Measurements from ENCODE around the gene CHMP4B. TPM values are rescaled to one million over a fixed set of nuclear protein-coding genes. Genes with fewer than 3 reads are reported as not detected.

CHMP4B gene
- polyA plus RNA-seq, 1 of the 3 experiments (the other 2 are of a cell fraction): 123 TPM

DNA sequence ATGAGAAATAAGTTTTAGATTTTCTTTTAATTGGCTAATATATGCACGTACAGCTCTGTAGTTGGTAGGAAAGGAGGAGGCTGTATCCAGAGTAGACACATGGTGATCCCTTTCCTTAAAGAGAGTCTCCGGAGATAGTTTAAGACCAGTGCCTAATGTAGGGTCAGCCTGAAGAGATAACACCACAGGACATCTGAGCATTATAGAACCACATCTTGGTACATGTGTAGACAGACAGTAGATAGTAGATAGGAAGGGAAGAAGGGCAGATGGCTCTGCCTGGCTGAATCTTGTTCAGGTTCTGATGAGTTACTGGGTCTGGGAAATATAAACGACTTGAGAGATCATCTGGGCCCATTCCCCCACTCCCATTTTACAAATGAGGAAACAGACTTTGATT is 18.5 kb downstream of the CHMP4B start:
- CTCF ChIA-PET: interaction anchor here (1.3 to 2.1 kb wide), 4 partner anchors 8 to 33 kb away, joined by 4 to 6 read pairs (median 4); no protein-coding TSS in a partner anchor
- peak overlapping the region in 1 of 2 experiments; percentile 11; a peak in 1 of 4 replicates for H3K27ac ChIP-seq (ENCODE audit: low read depth in 2 of 2, low read length in 1 of 2)
- POLR2A ChIA-PET: no interaction called here
- no peaks in the 10 kb centered on the region for H3K9me3 ChIP-seq
- H3K4me1 ChIP-seq (ENCODE audit: control insufficient read depth in 1 of 2, insufficient read depth in 2 of 2, low read depth in 1 of 2, low read length in 1 of 2): peaks cover 10 to 22% of the 10 kb centered on the region in 2 experiments; a peak in 2 of 4 replicates
- no peaks in the 10 kb centered on the region for H3K9me2 ChIP-seq
- H2AFZ ChIP-seq (ENCODE audit: low read depth): no peak overlapping the region
- no peak for DNase-seq
- no peak overlapping the region for H3K4me3 ChIP-seq (ENCODE audit: low read depth in 2 of 2, low read length in 1 of 2)
- peaks cover 0 to 3% of the 10 kb centered on the region in 2 experiments for H3K36me3 ChIP-seq (replicated peaks in 1 of 2; ENCODE audit: control insufficient read depth in 1 of 2, insufficient read depth in 2 of 2, low read length in 1 of 2)
- H4K20me1 ChIP-seq (ENCODE audit: insufficient read depth): peaks cover 81% of the 10 kb centered on the region
- 77% methylated on average over 3 of the region's 3 CpGs for WGBS (ENCODE audit: low lambda C conversion rate)
- H3F3A ChIP-seq (replicated peaks; ENCODE audit: insufficient read depth): no peaks in the 10 kb centered on the region
- no peak overlapping the region for H3K9ac ChIP-seq
- no peak overlapping the region for H3K4me2 ChIP-seq
- peaks cover 91% of the 10 kb centered on the region for H3K79me2 ChIP-seq (ENCODE audit: insufficient read depth)
- no peak for TF ChIP-seq TCF12 (IDR thresholded peaks at IDR 0.05)
- TF ChIP-seq, protein P1, sequence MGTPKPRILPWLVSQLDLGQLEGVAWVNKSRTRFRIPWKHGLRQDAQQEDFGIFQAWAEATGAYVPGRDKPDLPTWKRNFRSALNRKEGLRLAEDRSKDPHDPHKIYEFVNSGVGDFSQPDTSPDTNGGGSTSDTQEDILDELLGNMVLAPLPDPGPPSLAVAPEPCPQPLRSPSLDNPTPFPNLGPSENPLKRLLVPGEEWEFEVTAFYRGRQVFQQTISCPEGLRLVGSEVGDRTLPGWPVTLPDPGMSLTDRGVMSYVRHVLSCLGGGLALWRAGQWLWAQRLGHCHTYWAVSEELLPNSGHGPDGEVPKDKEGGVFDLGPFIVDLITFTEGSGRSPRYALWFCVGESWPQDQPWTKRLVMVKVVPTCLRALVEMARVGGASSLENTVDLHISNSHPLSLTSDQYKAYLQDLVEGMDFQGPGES (IDR thresholded peaks at IDR 0.05; ENCODE audit: low read depth, low read length): no peak
- TF ChIP-seq MXI1 (IDR thresholded peaks at IDR 0.05; ENCODE audit: low read depth, low read length): no peak
- TF ChIP-seq EP300 (IDR thresholded peaks at IDR 0.05; ENCODE audit: borderline replicate concordance in 1 of 2, low read depth in 1 of 2, low read length in 1 of 2): no peak
- no peak for TF ChIP-seq ELF1 (IDR thresholded peaks at IDR 0.05)
- no peak for TF ChIP-seq RFX5 (IDR thresholded peaks at IDR 0.05; ENCODE audit: low read length)
- TF ChIP-seq RCOR1 (IDR thresholded peaks at IDR 0.05; ENCODE audit: low read length): no peak
- TF ChIP-seq USF2 (IDR thresholded peaks at IDR 0.05; ENCODE audit: borderline replicate concordance, low read depth, low read length): no peak
- no peak for TF ChIP-seq TEAD4 (IDR thresholded peaks at IDR 0.05; ENCODE audit: borderline replicate concordance, insufficient read depth)
- TF ChIP-seq, protein P2, sequence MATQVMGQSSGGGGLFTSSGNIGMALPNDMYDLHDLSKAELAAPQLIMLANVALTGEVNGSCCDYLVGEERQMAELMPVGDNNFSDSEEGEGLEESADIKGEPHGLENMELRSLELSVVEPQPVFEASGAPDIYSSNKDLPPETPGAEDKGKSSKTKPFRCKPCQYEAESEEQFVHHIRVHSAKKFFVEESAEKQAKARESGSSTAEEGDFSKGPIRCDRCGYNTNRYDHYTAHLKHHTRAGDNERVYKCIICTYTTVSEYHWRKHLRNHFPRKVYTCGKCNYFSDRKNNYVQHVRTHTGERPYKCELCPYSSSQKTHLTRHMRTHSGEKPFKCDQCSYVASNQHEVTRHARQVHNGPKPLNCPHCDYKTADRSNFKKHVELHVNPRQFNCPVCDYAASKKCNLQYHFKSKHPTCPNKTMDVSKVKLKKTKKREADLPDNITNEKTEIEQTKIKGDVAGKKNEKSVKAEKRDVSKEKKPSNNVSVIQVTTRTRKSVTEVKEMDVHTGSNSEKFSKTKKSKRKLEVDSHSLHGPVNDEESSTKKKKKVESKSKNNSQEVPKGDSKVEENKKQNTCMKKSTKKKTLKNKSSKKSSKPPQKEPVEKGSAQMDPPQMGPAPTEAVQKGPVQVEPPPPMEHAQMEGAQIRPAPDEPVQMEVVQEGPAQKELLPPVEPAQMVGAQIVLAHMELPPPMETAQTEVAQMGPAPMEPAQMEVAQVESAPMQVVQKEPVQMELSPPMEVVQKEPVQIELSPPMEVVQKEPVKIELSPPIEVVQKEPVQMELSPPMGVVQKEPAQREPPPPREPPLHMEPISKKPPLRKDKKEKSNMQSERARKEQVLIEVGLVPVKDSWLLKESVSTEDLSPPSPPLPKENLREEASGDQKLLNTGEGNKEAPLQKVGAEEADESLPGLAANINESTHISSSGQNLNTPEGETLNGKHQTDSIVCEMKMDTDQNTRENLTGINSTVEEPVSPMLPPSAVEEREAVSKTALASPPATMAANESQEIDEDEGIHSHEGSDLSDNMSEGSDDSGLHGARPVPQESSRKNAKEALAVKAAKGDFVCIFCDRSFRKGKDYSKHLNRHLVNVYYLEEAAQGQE (IDR thresholded peaks at IDR 0.05; ENCODE audit: low read depth, low read length): no peak
- no peak for TF ChIP-seq CHD2 (IDR thresholded peaks at IDR 0.05; ENCODE audit: low read length, partially characterized antibody)
- TF ChIP-seq PBX3 (IDR thresholded peaks at IDR 0.05): no peak
- no peak for TF ChIP-seq CTCF (IDR thresholded peaks at IDR 0.05)
- no peak for TF ChIP-seq GATA2 (CRISPR knock-in tag; IDR thresholded peaks at IDR 0.05)
- no peak for TF ChIP-seq SIN3A (IDR thresholded peaks at IDR 0.05; ENCODE audit: borderline replicate concordance, low read depth, low read length)
- TF ChIP-seq USF1 (IDR thresholded peaks at IDR 0.05; ENCODE audit: borderline replicate concordance, low read depth): no peak
- H3K27me3 ChIP-seq (ENCODE audit: insufficient read depth): no peaks in the 10 kb centered on the region

Data from SK-N-SH (cell line).